ENCODE results near the gene CASKIN1. TPM values are rescaled to one million over a fixed set of nuclear protein-coding genes. Genes with fewer than 3 reads are reported as not detected.

The CASKIN1 gene
- total RNA-seq, 1 experiment from 2014 or later: 7.9 TPM

- H3K9ac ChIP-seq (ENCODE audit: extremely low read depth, insufficient read length, low read length): no peak overlapping the region
- H3K9me3 ChIP-seq (ENCODE audit: control insufficient read depth, low read depth, low read length): no peaks in the 10 kb centered on the region
- no peak for DNase-seq
- no peaks in the 10 kb centered on the region for H4K20me1 ChIP-seq (ENCODE audit: control insufficient read depth, insufficient read depth, insufficient read length)
- no peak overlapping the region for H2AK5ac ChIP-seq (ENCODE audit: insufficient read length, low read length)
- H2BK20ac ChIP-seq (ENCODE audit: low read depth, low read length, poor library complexity, severe bottlenecking): no peak overlapping the region
- no peak overlapping the region for H3K4ac ChIP-seq (ENCODE audit: low read depth, low read length)
- TF ChIP-seq CTCF (conservative IDR thresholded peaks at IDR 0.05): no peak
- no peaks in the 10 kb centered on the region for H3K23me2 ChIP-seq (ENCODE audit: insufficient read length, low read depth, low read length, poor library complexity, severe bottlenecking)
- Mint-ChIP-seq H3K27ac (peak overlapping the region in 2 of 3 experiments; percentile 19 to 74; a peak in 2 of 7 replicates), H3K4me1 (peaks cover 3% of the 10 kb centered on the region in 2 experiments; a peak in 1 of 4 replicates), H3K9me3 (no peaks in the 10 kb centered on the region), H3K27me3 (ENCODE audit: low read depth) (no peaks in the 10 kb centered on the region), H3K4me3 (peak overlapping the region in 1 of 2 experiments; percentile 33; a peak in 2 of 5 replicates), H3K36me3 (ENCODE audit: insufficient read depth in 1 of 3, low read depth in 3 of 3) (peaks cover 0 to 12% (median 10%) of the 10 kb centered on the region in 3 experiments; a peak in 6 of 7 replicates)
- H3K79me1 ChIP-seq (ENCODE audit: insufficient read depth, low read depth, low read length, poor library complexity, severe bottlenecking): no peaks in the 10 kb centered on the region
- no peak overlapping the region for H4K91ac ChIP-seq (ENCODE audit: insufficient read length, low read depth, low read length)
- peaks cover 5% of the 10 kb centered on the region; the same call in 1 of the 2 replicates for H3K79me2 ChIP-seq (ENCODE audit: insufficient read depth, low read length)
- H2BK12ac ChIP-seq (ENCODE audit: insufficient read length, low read depth, low read length): no peak overlapping the region
- H2AFZ ChIP-seq (ENCODE audit: low read length): no peak overlapping the region
- H3K56ac ChIP-seq (ENCODE audit: insufficient read length, low read depth, low read length): no peak overlapping the region
- no peak overlapping the region for H2BK5ac ChIP-seq (ENCODE audit: insufficient read length, low read length)
- H4K5ac ChIP-seq (ENCODE audit: insufficient read length, low read depth, low read length): no peak overlapping the region
- H2BK15ac ChIP-seq (ENCODE audit: low read depth, low read length): no peak overlapping the region
- H3K4me2 ChIP-seq (ENCODE audit: insufficient read depth, insufficient read length, low read length): no peak overlapping the region
- WGBS (ENCODE audit: extremely low coverage, insufficient read length, low lambda C conversion rate): no CpG with 5 or more reads among the region's 9 CpGs
- H3T11ph ChIP-seq (ENCODE audit: low read length): no peak overlapping the region
- no peak overlapping the region for H3K27ac ChIP-seq (ENCODE audit: insufficient read length, low read depth, low read length)
- H3K27me3 ChIP-seq (ENCODE audit: insufficient read depth, low read length): no peaks in the 10 kb centered on the region
- no peak overlapping the region for H2BK120ac ChIP-seq (ENCODE audit: low read depth, low read length, poor library complexity, severe bottlenecking)
- H3K23ac ChIP-seq (ENCODE audit: insufficient read length, low read depth, low read length): no peak overlapping the region
- no peaks in the 10 kb centered on the region for H3K4me1 ChIP-seq (ENCODE audit: insufficient read depth, low read length)
- no peak overlapping the region for H3K14ac ChIP-seq (ENCODE audit: insufficient read depth, low read length)
- no peak overlapping the region for H4K8ac ChIP-seq (replicated peaks; ENCODE audit: insufficient read length, low read depth, low read length)
- no peak overlapping the region for H3K18ac ChIP-seq (ENCODE audit: insufficient read length, low read depth, low read length)
Observed at GRCh38 chr16:2226245-2226793, 29.9 kb upstream of the CASKIN1 start.

Measured in H9 (cell line).